Ovary (tissue), 9 donors: ENCODE measurements around the gene NUP62. TPM values are rescaled to one million over a fixed set of nuclear protein-coding genes. Genes with fewer than 3 reads are reported as not detected.
"Not testable (repeated sequence)": the region's sequence is repeated elsewhere in the genome, so short reads cannot be mapped to it uniquely, and the experiment has no call there.

ENCODE experiments used
- DNase-seq, 5 donors: peaks; one replicate each; pipeline ENCODE4 v3.0.0-alpha.2; 2019 to 2020
- H3K27ac ChIP-seq, 2 donors: fragments of 200-600 bp; one replicate each; pipeline versions ENCODE4 v1.5.1 to v1.8.0; 2019 to 2022
- H3K27me3 ChIP-seq: fragments of 200-600 bp; one replicate; pipeline ENCODE4 v1.8.0; 2022
- H3K36me3 ChIP-seq: fragments of 200-600 bp; sonication (generic); one replicate; pipeline ENCODE4 v1.5.1; 2019
- H3K4me1 ChIP-seq: one replicate; pipeline ENCODE4 v1.8.1; 2013; ENCODE audit warnings: mild to moderate bottlenecking, moderate library complexity; ENCODE audit not compliant: insufficient read depth
- H3K4me3 ChIP-seq: fragments of 200-600 bp; sonication (generic); one replicate; pipeline ENCODE4 v1.5.1; 2017
- H3K9me3 ChIP-seq, 2 donors: fragments of 200-600 bp in 1 of 2; sonication (generic) in 1 of 2; one replicate each; pipeline versions ENCODE4 v1.5.1 to v1.8.1; 2013 to 2019; ENCODE audit warnings: mild to moderate bottlenecking in 1 of 2, moderate library complexity in 1 of 2
- EP300 ChIP-seq: sonication (generic); formaldehyde crosslinking; IDR thresholded peaks from one replicate; pipeline ENCODE4 v1.6.1; 2017; ENCODE audit warnings: antibody characterized with exemption
- POLR2A ChIP-seq: fragments of 450-650 bp; IDR thresholded peaks from one replicate; pipeline ENCODE4 v1.6.1; 2017; ENCODE audit warnings: antibody characterized with exemption, mild to moderate bottlenecking, moderate library complexity
- WGBS, 3 donors: extraction: QIAGEN DNeasy Blood & Tissue Kit in 1 of 3; methylation state at CpG; one replicate each; pipeline versions ENCODE4 v1.1.5 to v1.1.7; 2013 to 2017; 5-methylcytosine and 5-hydroxymethylcytosine counted together
- intact Hi-C, 4 donors: fragments of 100-400 bp; cut with DNase I; formaldehyde crosslinking; loops; one replicate each; pipeline versions ENCODE4 v1.11.0 to v1.15.1; 2022 to 2023
- polyA plus RNA-seq, 2 donors: library from polyadenylated mRNA; stranded (reverse); fragments of 200-250 nt in 1 of 2; fragments of 350-450 nt in 1 of 2; fragmentation: Illumina TruSeq in 1 of 2; extraction: RNeasy Lipid Tissue Mini Kit (QIAGEN cat#74804) in 1 of 2; gene quantifications; one replicate each; pipeline ENCODE4 v1.2.3, GENCODE V29; 2013 to 2014
- total RNA-seq, 7 donors: library from RNA; depleted of rRNA in 2 of 7; stranded (reverse); fragments of >200 nt in 2 of 7; fragmentation: NEBNext Ultra II Directional in 3 of 7; extraction: Animal tissue kit (Norgen Biotek cat#: 25700) in 3 of 7; gene quantifications; one replicate each; pipeline versions ENCODE4 v1.1.0 to v1.2.4, GENCODE V29; 2016 to 2023
- TF ChIP-seq, protein P1 (sequence below), 3 donors: fragments of 450-650 bp in 2 of 3; fragments of 200-600 bp in 1 of 3; IDR thresholded peaks; one replicate each; pipeline versions ENCODE4 v1.5.1 to v1.8.0; 2016 to 2022; ENCODE audit warnings: antibody characterized with exemption in 3 of 3, mild to moderate bottlenecking in 1 of 3
- donor health status: DM: no; HTN: no; CAD: no; lungs with moderate emphysema.
- donor health status: DM: no; HTN: no; CAD: no.
- donor health status: Bipolar disorder and iron deficiency.
- donor health status: DM: yes; HTN: yes; CAD: no.
- donor health status: DM: no; HTN: no; CAD: no.
- donor health status: DM: yes; HTN: yes; CAD: no.

Gene NUP62
- total and polyA plus RNA-seq, 9 donors: 18.7 to 47.7 (median 37.1) TPM

DNA sequence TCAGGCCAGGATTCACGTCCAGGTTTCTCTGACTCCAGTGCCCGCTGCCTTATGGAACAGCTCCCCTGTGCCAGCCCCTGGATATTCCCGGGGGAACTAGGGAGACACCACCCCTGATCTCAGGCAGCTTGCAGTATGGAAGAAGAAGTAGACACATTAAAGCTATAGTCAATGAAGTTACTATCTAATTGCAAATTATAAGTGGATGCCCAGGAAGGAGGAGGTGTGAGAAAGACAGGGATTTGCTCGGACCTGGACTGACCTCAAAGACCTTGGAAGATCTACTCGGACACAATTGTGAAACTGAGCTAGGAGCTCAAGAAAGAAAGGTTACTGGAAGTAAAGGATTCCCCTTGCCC, 21.3 kb upstream of the NUP62 start:
- H3K27ac ChIP-seq: peak overlapping the region; percentile 10 to 86
- H3K9me3 ChIP-seq: no peaks in the 10 kb centered on the region
- no peak overlapping the region for H3K4me3 ChIP-seq
- H3K4me1 ChIP-seq: peaks cover 34% of the 10 kb centered on the region
- WGBS, 3 donors: 49 to 69% (median 50%) methylated on average over 5 of the region's 5 CpGs
- TF ChIP-seq EP300 (no peak), POLR2A (no peak)
- TF ChIP-seq, protein P1, sequence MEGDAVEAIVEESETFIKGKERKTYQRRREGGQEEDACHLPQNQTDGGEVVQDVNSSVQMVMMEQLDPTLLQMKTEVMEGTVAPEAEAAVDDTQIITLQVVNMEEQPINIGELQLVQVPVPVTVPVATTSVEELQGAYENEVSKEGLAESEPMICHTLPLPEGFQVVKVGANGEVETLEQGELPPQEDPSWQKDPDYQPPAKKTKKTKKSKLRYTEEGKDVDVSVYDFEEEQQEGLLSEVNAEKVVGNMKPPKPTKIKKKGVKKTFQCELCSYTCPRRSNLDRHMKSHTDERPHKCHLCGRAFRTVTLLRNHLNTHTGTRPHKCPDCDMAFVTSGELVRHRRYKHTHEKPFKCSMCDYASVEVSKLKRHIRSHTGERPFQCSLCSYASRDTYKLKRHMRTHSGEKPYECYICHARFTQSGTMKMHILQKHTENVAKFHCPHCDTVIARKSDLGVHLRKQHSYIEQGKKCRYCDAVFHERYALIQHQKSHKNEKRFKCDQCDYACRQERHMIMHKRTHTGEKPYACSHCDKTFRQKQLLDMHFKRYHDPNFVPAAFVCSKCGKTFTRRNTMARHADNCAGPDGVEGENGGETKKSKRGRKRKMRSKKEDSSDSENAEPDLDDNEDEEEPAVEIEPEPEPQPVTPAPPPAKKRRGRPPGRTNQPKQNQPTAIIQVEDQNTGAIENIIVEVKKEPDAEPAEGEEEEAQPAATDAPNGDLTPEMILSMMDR (IDR thresholded peaks at IDR 0.05): no peak
- no peaks in the 10 kb centered on the region for H3K36me3 ChIP-seq
- DNase-seq: peak in 1 of 5 donors; percentile 17
- no peaks in the 10 kb centered on the region for H3K27me3 ChIP-seq
- intact Hi-C loops: no loop called here

DNA sequence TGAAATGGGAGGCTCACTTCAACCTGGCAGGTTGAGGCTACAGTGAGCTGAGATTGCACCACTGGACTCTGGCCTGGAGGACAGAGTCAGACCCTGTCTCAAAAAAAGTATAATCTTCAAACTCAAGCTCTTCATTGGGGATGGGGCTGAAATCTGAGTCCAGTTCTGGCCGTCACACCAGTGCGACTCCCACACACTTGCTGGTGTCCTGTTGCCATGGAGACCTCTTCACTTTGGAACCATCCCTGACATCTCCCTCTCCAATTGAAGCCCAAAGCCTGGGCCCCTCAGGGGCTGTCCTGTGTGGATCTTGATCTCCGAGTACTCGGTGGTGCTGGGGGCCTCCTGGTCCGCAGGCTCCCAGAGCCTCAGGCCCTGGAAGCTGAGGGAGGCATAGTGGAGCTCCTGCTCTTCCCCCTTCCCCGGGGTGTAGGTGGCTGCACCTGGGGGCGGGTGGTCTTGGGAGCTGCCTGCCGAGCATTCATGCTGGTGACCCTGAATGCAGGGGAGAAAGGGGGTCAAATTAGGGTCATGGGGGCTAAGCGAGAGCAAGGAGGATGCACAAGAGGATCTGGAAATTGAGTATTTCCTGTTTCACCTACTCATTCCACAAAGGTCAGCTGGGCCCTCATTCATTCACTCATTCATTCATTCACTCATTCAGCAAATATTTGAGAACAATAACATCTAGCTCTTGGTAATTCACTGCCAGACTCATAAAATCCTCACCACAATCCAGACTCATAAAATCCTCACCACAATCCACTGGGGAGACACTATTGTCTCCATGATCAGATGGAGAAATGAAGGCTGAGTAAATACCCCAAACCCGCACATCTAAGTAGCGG, 20.7 kb upstream of the NUP62 start:
- no peaks in the 10 kb centered on the region for H3K9me3 ChIP-seq
- peak overlapping the region in 1 of 2 donors; percentile 86 for H3K27ac ChIP-seq

DNA sequence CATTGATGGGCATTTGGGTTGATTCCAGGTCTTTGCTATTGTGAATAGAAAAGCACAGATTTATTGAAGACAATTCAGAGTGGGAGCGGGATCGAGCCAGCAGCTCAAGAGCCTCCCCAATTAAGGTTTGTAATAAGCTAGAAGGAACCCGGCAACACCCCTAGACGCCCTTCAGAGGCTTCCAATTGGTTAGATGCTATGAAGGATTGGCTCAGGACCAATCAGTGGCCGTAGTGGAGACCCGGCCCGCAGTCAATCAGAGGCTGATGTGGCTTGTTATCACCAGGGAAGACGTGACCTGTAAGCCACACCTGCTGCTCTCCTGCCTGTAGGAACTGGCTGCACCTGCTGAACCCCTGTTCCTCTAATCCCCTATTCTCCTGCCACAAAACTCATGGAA, 17.1 kb upstream of the NUP62 start:
- Histone ChIP-seq H3K9me3 (no peaks in the 10 kb centered on the region), H3K36me3 (no peaks in the 10 kb centered on the region), H3K27me3 (no peaks in the 10 kb centered on the region), H3K27ac (no peak overlapping the region), H3K4me3 (no peak overlapping the region), H3K4me1 (peaks cover 17% of the 10 kb centered on the region)
- DNase-seq: peak in 1 of 5 donors; percentile 27
- WGBS, 3 donors: 86 to 88% (median 87%) methylated on average over 8 of the region's 8 CpGs
- TF ChIP-seq EP300 (no peak), POLR2A (no peak)
- TF ChIP-seq, protein P1 (IDR thresholded peaks at IDR 0.05): no peak
- intact Hi-C loops: no loop called here

More for the DNA sequence above, 20.7 kb upstream of the NUP62 start:
- peak in 1 of 5 donors; percentile 38 for DNase-seq
- TF ChIP-seq POLR2A (no peak), EP300 (no peak)
- TF ChIP-seq, protein P1 (IDR thresholded peaks at IDR 0.05): no peak
- intact Hi-C loops: no loop called here
- peaks cover 33% of the 10 kb centered on the region for H3K4me1 ChIP-seq
- 49 to 60% (median 52%) methylated on average over 11 of the region's 11 CpGs for WGBS, 3 donors
- H3K36me3 ChIP-seq: no peaks in the 10 kb centered on the region
- H3K4me3 ChIP-seq: no peak overlapping the region
- H3K27me3 ChIP-seq: no peaks in the 10 kb centered on the region

DNA sequence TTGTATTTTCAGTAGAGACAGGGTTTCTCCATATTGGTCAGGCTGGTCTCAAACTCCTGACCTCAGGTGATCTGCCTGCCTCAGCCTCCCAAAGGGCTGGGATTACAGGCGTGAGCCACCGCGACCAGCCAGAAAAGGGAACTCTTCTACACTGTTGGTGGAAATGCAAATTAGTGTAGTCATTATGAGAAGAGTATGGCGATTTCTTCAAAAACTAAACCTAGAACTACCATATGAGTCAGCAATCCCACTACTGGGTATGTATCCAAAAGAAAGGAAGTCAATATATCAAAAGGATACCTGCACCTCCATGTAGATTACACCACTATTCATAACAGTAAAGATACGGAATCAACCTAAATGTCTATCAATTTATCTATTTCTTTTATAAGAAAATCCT, 15.3 kb upstream of the NUP62 start:
- H3K27ac ChIP-seq, intact Hi-C loops, H3K36me3 ChIP-seq, H3K4me1 ChIP-seq, H3K4me3 ChIP-seq, DNase-seq, H3K27me3 ChIP-seq, H3K9me3 ChIP-seq: not testable (repeated sequence)
- WGBS, 3 donors: 90 to 93% (median 93%) methylated on average over 5 of the region's 5 CpGs

DNA sequence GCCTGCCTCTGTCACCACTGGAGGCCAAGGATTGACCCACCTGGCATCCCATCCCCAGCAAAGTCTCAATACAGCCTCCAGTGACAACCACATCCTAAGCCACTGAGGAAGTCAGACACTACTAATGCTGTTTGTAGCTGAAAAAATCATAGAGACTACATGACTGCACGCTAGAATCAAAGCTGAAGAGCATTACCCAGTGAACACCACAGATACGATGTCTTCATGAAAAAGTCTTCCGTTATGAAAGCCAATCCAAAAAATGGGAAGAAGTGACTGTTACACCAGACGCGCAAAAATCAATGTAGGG, 11.1 kb upstream of the NUP62 start:
- intact Hi-C loops: no loop called here
- TF ChIP-seq, protein P1 (IDR thresholded peaks at IDR 0.05): no peak
- TF ChIP-seq POLR2A: no peak
- no peak for TF ChIP-seq EP300
- H3K4me3 ChIP-seq: no peak overlapping the region
- no peaks in the 10 kb centered on the region for H3K27me3 ChIP-seq
- 85 to 93% (median 90%) methylated on average over 5 of the region's 5 CpGs for WGBS, 3 donors
- peak overlapping the region in 1 of 2 donors; percentile 51 for H3K27ac ChIP-seq
- peaks cover 11% of the 10 kb centered on the region for H3K4me1 ChIP-seq
- DNase-seq: no peak
- no peaks in the 10 kb centered on the region for H3K36me3 ChIP-seq
- H3K9me3 ChIP-seq: no peaks in the 10 kb centered on the region
